ENCODE results near the gene C19orf81.

Gene C19orf81

DNA sequence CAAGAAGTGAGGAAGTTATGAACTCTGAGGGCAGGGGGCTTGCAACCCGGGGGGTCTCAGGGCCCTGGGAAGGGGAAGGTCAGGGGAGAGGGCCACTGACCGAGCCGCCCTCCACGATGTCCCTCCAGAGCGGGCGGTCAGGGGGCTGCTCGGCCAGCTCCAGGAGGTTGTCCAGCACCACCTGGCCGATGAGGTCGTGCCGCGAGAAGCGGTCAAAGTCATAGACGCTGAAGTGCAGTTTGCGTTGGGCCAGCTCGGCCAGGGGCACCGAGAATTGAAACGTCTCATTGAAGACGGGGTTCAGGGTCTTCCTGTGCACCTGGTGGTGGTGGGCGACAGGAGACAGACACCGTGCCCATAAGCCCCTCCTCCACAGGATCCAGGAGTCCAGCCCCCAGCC lies 20.1 kb upstream of the C19orf81 start:
- DNase-seq (ENCODE audit: low read depth in 2 of 3, low spot score in 2 of 3) = no peak

DNA sequence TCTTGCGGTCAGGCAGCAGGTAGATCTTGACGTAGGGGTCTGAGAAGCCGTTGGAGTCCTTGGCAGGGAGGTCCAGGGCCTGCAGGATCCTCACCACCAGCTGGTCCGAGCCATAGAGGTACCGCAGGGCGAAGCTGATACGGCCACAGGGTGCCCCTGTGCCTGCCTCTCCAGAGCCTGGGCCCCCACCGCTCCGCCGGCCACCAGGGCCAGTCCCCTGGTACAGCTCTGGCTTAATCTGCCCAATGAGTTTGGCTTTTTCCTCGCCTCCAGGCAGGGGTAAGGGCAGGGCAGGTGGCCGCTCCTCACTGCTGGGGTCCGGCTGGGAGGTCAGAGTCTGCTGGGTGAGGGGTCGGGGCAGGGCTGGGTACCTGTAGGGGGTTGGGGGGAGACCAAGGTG lies 19.4 kb upstream of the C19orf81 start:
- no peak for DNase-seq (ENCODE audit: low read depth in 2 of 3, low spot score in 2 of 3)

DNA sequence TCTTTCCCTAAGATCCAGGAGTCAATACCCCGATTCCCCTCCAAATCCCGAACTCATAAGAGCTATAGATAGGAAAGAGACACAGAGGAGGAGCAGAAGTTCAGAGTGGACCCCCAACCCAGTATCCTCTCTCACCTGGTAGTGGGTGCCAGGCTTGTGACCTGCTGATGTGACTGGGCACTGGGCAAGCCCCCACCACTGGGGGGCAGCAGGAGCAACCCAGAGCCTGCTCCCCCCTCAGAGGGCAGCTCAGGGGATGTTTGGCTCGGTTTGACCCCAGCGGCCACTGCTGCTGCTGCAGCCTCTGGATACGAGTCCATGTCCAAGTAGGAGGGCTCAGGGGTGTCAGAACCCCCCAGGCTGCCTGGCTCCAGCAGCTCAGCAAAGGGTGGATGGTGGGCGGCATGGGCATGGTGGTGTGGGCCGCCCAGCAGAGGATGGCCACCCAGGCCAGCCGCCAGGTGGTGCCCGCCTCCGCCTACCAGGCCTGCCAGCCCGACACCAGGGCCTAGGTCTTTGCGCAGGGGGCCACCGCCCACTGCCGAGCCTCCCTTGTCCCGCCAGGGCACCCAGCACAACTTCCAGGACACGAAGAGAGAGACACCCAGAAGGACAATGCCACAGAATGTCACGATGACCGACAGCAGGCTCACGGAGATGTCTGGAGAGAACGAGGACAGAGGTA lies 17.0 kb upstream of the C19orf81 start:
- no peak for DNase-seq (ENCODE audit: low read depth in 2 of 3, low spot score in 2 of 3)

DNA sequence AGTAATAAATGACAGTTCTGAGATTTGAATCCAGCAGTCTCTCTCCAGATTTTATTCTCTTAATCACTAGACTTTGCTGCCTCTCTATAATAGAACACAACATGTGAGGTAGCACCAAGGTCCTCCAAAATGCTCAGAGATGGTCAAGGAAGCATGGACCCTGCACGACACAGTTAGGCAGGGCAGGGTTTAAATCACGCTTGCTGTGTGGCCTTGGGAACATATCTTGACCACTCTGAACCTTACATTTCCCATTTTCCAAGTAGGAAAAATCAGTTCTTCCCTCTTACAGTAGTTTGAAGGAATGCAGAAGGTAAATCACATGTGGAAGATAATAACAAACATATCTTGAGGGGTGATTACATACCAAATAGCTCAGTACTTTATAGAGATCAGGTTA lies 15.9 kb upstream of the C19orf81 start:
- DNase-seq (ENCODE audit: low read depth in 2 of 3, low spot score in 2 of 3) = no peak

DNA sequence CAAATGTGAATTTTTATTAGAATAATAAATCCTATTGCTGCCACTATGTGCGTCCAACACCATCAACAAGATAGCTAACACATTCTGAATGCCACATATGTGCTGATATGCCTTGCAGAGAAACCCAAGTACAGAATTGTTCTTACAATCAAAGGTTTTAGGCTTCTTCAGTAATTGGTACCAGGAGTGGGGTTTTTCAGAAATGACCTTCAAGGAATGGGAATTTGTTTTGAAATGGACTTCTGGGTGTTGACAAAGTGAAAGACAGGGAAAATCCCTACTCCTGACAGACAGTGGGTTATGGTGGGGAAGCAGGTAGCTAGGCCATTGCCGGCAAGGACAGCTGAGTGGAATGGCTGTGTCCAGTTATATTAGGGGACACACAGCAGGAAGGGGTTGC lies 15.3 kb upstream of the C19orf81 start:
- DNase-seq (ENCODE audit: low read depth in 2 of 3, low spot score in 2 of 3) = no peak

DNA sequence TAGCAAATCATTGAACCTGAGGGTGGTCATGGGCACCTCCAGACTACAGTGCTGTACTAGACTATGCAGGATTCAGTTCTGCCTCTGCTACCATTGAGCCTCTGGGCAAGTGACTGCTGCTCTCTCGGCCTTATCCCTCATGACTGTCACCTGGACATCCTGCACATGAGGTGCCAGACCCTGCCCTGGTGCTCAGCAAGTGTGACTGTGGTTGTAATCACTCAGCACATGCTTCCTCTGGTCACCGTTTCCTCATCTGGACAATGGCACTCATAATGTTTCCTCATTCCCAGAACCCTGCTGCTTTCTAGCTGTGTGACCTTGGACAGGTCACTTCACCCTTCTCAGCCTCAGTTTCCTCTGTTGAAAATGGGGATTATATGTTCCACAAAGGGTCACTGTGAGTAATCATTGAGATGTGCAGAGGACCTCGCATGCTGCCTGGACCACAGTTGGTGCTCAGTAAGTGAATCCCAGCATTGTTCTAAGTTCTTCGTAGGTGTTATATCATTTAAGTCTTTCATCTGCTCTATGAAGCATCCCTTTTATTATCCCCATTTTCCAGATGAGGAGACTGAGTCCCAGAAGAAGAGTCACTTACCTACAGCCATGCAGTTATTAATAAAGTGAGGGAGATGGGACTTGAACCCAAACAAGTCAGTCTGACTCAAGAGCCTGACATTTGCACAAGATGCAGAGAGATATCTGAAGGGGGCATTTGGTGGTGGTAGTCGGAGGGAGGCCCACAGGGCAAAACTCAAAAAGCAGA lies 12.7 kb upstream of the C19orf81 start:
- DNase-seq (ENCODE audit: low read depth in 2 of 3, low spot score in 2 of 3) = no peak

DNA sequence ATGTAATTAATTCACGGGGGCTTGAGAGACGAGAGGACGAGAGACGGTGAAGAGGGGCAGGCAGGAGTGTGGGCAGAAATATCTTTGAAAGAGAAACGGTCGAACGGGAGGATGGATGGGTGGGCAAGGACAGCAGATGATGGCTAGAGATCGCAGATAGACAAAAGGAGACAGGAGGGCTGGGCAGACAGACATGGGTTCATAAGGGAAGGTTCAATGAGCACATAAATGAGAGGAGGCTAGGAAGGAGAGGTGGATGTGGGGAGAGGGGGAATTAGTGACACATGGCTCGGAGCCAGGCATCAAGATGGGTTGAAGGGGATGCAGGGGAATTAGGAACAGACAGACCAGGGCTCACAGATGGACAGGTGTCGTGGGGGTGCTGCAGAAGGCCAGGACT lies 10.6 kb upstream of the C19orf81 start:
- no peak for DNase-seq (ENCODE audit: low read depth in 2 of 3, low spot score in 2 of 3)

DNA sequence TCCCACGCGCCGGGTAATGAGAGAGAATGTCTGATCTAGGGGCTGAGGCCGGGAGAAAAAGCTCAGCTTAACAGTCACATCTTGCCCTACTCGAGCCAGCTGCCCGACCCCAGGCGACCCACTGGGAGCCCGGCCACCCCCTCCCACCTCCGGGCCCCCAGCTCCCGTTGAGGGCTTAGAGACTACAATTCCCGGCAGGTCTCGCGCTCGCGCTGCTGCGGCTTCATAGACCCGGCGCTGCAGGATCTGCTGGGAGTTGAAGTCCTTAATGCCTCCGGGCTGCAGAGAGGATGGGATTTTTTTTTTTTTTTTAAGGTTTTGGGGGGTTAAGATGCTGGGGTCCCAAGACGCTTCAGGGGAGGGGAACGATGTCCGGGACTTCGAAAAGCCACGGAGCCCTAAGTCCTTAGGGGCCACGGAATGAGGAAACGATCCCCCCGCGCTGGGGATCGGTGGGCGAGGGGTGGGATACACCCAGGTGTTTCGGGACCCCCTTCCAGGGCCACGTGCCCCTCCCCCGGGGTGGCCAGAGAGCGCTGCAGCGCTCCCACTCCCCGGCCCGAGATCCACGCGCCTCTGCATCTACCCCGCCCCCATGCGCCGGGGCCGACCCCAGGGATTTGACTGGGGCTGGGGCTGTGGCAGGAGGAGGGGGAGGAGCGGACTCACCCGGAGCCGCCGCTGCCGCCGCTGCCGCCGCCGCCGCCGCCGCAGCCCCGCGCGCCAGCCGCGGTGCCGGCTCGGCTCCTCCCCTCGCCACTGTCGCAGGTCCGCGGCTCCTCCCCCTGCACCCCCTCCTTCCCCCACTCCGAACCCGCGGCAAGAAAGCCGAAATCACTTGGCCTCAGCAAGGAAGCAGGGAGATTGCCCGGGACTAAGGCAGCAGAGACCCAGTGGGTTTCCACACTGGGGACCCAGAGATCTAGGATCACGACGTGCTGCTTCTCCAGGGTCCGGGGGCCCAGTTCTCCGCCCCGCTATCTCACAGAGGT lies 9.8 kb upstream of the C19orf81 start, which contains the start of gene SYT3:
TSS of gene SYT3 (minus strand) at position 761 of the 992 bp plus-strand sequence. CDS start 2,470 bp downstream, outside the sequence.
- no peak for DNase-seq (ENCODE audit: low read depth in 2 of 3, low spot score in 2 of 3)

DNA sequence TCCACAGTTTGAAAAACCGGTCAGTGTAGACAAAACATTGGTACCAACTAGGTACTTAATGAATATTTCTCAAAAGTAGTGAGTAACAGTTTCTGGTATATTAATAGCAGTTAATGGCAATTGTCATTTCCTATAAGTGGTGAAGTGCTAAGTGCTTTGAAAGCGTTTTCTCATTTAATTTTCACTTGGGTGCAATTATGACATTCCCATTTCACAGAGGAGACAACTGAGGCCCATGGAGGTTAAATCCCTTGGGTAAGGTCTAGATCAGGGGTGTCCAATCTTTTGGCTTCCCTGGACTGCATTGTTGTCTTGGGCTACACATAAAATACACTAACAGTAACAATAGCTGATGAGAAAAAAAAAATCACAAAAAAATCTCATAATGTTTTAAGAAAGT lies 8.9 kb upstream of the C19orf81 start:
- no peak for DNase-seq (ENCODE audit: low read depth in 2 of 3, low spot score in 2 of 3)

DNA sequence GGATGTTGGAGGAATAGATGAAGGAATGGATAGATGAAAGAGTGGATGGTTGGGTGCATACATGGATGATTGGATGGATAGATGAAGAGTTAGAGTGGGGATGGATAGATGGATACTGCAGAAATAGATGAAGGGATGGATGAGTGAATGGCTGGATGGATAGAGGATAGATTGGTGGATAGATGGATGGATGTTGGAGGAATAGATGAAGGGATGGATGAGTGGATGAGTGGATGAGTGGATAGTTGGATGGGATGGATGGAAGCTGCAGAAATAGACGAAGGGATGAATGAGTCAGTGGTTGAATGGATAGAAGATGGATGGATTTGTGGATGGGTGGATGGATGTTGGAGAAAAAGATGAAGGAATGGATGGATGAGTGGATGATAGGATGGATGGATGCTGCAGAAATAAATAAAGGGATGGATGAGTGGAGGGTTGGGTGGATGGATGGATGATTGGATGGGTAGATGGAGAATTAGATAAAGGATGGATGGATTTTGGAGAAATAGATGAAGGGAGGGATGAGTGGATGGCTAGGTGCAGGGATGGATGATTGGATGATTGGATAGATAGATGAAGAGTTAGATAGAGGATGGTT lies 4.8 kb upstream of the C19orf81 start:
- no peak for DNase-seq (ENCODE audit: low read depth in 2 of 3, low spot score in 2 of 3)

DNA sequence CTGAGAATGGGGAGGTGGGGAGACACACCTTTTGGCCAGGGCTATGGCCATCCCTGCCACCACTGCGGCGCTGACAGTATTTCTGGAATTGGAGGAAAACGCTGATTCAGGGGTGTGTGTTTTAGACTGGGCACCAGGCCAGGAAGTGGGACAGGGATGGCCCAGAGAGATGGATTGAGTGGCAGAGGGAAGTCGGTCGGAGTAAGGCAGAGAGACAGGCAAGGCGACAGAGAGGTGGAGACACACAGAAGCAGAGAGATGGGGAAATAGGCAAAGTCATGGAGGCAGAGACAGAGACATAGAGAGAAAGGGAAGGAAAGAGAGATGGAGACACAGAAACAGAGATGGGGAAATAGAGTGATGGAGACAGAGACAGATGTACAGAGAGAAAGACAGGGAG lies 4.1 kb upstream of the C19orf81 start:
- DNase-seq (ENCODE audit: low read depth in 2 of 3, low spot score in 2 of 3) = no peak

DNA sequence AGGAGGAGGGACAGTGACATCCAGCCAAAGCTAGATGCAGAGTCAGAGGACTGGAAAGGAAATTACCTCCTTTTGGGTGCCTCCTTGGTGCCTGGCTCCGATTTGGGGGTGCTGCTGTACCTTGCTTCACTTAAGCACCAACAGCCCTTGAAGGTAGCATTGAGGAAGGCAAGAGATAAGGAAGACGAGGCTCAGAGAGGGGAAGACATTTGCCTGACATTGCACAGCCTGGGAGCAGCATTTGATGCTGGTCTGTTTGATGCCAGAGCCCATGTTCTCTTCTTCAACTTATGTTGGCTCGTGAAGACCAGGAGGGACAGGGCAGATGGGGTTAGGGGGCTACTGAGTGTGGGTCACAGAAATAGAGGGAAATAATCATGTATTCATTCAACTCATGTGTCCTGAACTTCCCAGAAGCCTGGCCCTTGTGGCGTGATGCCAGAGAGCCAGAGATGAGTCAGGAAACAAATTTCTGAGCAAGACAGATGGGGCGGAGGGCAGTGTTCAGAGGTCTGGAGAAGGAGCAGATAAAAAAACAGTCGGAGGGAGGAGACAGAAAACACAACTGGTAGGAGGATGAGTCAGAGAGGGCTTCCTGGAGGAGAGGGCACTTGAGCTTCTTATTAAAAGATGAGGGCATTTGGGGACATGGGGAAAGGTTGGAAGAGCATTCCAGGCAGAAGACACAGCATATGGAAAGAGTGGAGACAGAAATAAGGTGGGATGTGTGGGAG lies 3.0 kb upstream of the C19orf81 start:
- DNase-seq (ENCODE audit: low read depth in 2 of 3, low spot score in 2 of 3) = no peak

DNA sequence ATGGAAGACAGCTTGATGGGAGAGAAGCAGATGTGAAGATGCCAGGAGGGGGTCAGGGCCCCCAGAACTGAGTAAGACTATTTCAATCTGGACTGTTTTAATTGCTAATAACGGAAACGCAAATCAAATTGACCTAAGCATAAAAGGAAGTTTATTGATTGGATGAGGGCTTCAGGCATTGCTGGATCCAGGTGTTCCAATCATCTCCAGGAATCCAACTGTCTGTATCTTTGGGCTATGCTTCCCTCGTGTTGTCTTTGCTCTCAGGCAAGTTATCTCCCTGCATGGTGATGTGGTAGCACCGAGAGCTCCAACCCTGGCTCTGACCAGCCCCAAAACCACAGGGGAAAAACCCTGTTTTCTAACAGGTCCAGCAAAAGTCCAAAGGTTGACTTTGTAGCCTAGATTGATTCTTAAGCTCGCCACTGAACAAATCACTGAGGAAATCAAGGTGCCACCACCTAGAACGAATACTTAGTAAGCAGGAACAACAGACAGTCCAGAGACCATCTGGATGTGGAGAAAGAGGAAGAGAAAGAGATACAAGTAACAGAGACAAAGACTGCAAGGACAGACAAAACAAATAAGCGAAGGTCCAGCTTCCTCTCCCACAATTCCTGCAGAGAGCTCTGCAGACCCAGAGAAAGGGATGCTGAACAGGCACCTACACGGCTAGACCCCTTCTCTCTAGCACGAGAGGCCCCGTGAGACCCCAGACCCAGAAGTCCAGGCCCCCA lies 1.2 kb upstream of the C19orf81 start:
- DNase-seq (ENCODE audit: low read depth in 2 of 3, low spot score in 2 of 3) = no peak

DNA sequence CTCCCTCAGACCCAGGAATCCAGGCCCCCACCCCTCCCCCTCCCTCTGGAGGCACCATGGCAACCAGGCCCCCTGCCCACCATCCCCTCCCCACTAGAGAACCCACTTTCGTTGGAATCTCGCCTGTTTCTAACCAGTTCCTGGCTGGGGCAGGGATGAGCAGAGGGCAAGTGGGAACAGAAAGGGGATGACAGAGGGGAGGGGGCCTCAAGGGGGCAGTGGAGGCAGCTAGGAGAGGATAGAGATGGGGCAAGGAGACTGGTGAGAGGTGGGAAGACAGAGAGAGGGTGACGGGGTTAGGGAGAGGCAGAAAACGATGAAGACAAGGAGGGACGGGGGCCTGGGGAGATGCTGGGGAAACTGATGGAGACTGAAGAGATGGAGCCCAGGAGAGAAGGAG lies 586 bp upstream of the C19orf81 start:
- no peak for DNase-seq (ENCODE audit: low read depth in 2 of 3, low spot score in 2 of 3)

DNA sequence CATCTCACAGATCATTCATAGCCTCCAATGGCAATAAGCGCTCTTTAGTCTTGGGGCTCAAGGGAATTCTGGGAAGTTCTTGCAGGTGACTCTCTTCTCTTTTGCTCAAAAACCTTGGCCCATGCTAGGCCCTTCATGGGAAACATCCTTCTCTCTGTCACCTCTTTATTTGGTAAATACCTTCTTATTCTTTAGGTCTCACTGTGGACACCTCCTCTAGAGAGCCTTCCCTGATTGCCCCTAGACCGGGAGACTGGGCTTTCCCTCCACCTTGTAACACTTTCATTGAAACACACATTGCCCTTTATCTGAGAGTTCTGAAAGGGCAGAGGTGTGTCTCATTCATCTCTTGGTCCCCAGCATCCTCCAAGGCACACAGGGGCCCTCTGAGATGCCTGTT lies 1.9 kb downstream of the C19orf81 start:
- DNase-seq (ENCODE audit: low read depth in 2 of 3, low spot score in 2 of 3) = no peak

DNA sequence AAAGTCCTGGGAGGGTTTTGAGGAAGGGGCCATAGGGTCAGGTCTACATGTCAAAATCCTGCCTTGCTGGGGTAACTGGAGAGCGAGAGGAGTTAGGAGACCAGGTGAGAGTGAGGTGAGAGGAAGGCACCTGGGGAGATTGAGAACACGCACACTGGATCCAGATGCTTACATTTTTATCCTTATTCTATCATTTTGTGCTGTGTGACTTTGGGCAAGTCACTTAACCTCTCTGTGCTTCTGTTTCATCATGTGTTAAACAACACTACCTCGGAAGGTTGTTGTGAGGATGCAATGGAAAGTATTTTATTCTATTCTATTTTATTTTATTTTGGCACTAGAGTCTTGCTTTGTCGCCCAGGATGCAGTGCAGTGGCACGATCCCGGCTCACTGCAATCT lies 3.5 kb downstream of the C19orf81 start:
- DNase-seq (ENCODE audit: low read depth in 2 of 3, low spot score in 2 of 3) = no peak

DNA sequence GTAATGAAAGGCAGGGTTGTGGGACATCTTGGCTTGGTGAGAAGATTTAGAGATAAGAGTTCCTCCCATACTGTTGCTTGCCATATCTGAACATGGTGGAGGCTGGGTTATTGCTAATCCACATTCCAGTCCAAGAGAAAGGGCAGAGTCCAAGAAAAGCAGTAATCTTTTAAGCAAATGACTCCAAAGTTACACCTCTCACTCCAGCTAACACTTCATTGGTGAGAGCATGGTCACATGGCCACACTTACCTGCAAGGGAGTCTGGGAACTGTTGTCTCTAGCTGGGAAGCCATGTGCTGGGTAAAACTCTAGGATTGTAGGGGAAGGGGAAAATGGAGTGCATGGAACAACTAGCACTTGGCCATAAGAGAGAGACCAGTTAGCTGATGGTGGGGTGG lies 5.6 kb downstream of the C19orf81 start:
- no peak for DNase-seq (ENCODE audit: low read depth in 2 of 3, low spot score in 2 of 3)

DNA sequence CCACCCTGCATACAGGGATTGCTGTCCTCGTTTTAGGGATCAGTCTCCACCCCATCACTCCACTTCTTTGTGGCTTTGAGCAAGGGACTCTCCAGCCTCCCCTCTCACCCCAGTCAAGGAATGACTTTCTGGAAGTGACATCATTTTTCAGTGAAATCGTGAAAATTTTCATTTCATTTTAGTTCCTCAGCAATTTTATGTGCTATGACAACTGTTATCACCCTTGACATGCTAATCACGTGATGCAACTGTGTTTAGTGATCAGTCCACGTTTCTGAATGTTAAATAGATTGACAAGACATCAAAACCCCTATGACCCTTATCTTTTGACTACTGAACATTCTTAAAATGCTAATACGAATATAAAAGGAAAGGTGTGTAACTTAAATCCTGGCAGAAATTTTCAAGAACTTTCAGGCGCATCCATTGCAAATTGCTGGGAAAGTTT lies 8.0 kb downstream of the C19orf81 start:
- no peak for DNase-seq (ENCODE audit: low read depth in 2 of 3, low spot score in 2 of 3)

DNA sequence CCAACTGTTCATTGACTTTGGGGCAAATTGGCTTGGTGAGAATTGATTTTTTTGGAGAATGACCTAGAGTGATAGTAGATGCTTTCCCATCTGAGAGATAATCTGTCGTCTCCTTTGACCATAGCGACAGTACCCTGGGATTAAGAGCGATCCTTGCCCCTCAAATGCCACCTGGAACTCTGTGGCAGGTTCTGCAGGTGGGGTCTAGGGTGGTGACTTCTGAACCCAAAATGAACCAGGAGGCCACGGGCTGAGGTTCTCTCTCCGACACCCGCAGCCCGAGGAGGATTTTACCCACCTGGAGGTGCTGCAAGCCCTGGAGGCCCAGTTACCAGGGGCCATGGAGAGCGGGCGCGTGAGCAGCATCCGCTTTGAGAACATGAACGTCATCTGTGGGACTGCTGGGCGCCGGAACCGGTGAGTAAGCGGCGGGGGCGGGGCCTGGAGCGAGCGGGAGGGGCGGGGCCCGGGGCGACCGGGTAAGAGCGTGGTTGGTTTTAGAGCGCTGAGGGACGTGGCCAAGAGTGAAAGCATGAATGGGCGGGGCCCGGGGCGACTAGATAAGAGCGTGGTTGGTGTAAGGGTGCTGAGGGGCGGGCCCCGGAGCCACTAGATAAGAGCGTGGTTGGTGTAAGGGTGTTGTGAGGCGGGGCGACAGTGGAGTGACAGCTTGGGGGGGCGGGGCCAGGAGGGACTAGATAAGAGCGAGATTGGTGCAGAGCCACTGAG lies 8.6 kb downstream of the C19orf81 start:
- peak; percentile 62 to 85 (median 82) for DNase-seq (ENCODE audit: low read depth in 2 of 3, low spot score in 2 of 3)

All from activated CD8-positive, alpha-beta memory T cell treated with anti-CD3 and anti-CD28 coated beads for 48 hours (primary cell).